Measurements from ENCODE around the gene LRIT1.

LRIT1 gene

GRCh38 chr10:84202349-84202748 lies 39.0 kb downstream of the LRIT1 start:
- DNase-seq (ENCODE audit: low spot score), result no peak
- no peak for TF ChIP-seq CTCF (IDR thresholded peaks at IDR 0.05; ENCODE audit: extremely low read depth, missing control alignments)

DNA sequence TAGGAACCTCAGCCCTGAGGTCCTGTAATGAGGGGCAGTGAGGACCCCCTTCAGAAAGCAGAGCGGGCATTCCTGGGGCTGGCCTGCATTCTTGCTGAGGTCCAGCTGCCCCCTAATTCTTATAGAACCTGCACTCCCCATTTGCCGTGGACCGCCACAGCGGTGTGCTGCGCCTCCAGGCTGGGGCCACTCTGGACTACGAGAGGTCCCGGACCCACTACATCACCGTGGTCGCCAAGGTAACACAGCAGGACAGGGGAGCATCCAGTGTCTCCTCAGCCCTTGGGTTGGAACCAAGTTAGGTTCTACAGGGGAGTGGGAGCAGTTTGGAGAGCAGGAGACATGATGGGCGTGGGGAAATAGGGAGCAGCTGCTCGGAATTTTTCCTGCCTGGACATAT lies 39.7 kb downstream of the LRIT1 start:
- no peak for TF ChIP-seq CTCF (IDR thresholded peaks at IDR 0.05; ENCODE audit: extremely low read depth, missing control alignments)
- no peak for DNase-seq (ENCODE audit: low spot score)

GRCh38 chr10:84201244-84201606 lies 40.1 kb downstream of the LRIT1 start:
- no peak for TF ChIP-seq CTCF (IDR thresholded peaks at IDR 0.05; ENCODE audit: extremely low read depth, missing control alignments)
- DNase-seq (ENCODE audit: low spot score), result no peak

GRCh38 chr10:84200537-84201243 lies 40.7 kb downstream of the LRIT1 start:
- no peak for DNase-seq (ENCODE audit: low spot score)
- no peak for TF ChIP-seq CTCF (IDR thresholded peaks at IDR 0.05; ENCODE audit: extremely low read depth, missing control alignments)

- no peak for DNase-seq (ENCODE audit: low spot score)
- no peak for TF ChIP-seq CTCF (IDR thresholded peaks at IDR 0.05; ENCODE audit: extremely low read depth, missing control alignments)
Measured at GRCh38 chr10:84198206-84198915, 43.0 kb downstream of the LRIT1 start.

DNA sequence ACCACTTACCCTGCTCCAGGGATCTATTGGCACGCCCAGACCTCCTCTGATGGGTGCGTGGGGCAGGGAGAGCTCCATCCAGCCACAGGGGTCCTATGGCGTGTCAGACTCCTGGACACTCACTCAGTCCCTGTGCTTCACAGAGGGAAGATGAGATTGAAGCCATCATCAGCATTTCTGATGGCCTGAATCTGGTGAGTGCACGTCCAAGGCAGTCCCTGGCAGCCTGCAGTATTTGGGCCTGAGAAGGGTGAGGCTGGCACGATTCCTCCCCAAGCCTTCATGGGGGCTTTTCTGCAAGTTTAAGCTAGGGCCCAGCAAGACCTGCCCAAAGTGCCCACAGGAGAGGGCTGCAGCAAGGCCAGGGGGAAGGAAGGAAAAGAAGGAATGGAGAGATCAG lies 43.7 kb downstream of the LRIT1 start:
- no peak for DNase-seq (ENCODE audit: low spot score)
- TF ChIP-seq CTCF (IDR thresholded peaks at IDR 0.05; ENCODE audit: extremely low read depth, missing control alignments), result no peak

DNA sequence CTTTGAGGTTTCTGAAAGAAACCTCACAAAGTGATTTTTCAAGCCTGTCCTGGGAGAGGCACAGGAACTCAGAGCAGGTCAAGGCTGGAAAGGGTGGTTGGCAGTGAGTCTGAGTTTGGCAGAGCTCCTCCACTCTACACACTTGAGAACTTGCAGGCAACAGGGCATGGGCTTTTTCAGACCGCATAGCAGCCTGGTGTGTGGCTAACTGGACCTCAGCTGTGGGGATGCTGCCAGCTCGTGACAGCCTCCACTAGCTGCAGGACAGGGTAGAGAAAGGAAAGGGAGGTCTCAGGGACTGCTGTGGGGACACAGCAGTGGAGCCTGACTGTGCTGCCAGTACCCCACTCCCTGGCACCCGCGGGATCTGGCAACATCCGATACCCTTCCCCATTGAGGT lies 44.4 kb downstream of the LRIT1 start:
- TF ChIP-seq CTCF (IDR thresholded peaks at IDR 0.05; ENCODE audit: extremely low read depth, missing control alignments), result no peak
- DNase-seq (ENCODE audit: low spot score), result no peak
